Stomach (tissue), 9 donors: Measurements from ENCODE around the gene NATD1. TPM values are rescaled to one million over a fixed set of nuclear protein-coding genes. Genes with fewer than 3 reads are reported as not detected.
A peak's percentile ranks its signal among the peaks of the same experiment; 100 is the strongest.

Experiments
- DNase-seq, 2 donors: peaks; one replicate each; pipeline versions ENCODE4 v3.0.0 to v3.0.0-alpha.2; 2013 to 2019
- H3K27ac ChIP-seq, 5 donors: fragments of 200-600 bp in 4 of 5; sonication (generic) in 4 of 5; one replicate each; pipeline ENCODE4 v1.5.1; 2013 to 2019; ENCODE audit warnings: mild to moderate bottlenecking in 1 of 5, moderate library complexity in 1 of 5
- H3K27me3 ChIP-seq, 3 donors: fragments of 200-600 bp; sonication (generic); one replicate each; pipeline ENCODE4 v1.5.1; 2017 to 2019; ENCODE audit warnings: mixed run types in 1 of 3
- H3K36me3 ChIP-seq, 4 donors: fragments of 200-600 bp; sonication (generic); 1 replicate in 3 of 4; 2 replicates in 1 of 4; pipeline ENCODE4 v1.5.1; 2016 to 2019
- H3K4me1 ChIP-seq, 4 donors: fragments of 200-600 bp; sonication (generic); one replicate each; pipeline ENCODE4 v1.5.1; 2016 to 2019
- H3K4me3 ChIP-seq, 4 donors: fragments of 200-600 bp; sonication (generic) in 3 of 4; one replicate each; pipeline ENCODE4 v1.5.1; 2016 to 2019; ENCODE audit warnings: mild to moderate bottlenecking in 1 of 4
- H3K9me3 ChIP-seq, 4 donors: fragments of 200-600 bp; sonication (generic); one replicate each; pipeline ENCODE4 v1.5.1; 2016 to 2019
- CTCF ChIP-seq, 7 experiments: fragments of 450-650 bp in 4 of 7; fragments of 200-600 bp in 3 of 7; sonication (generic) in 3 of 7; IDR thresholded peaks; one replicate each; pipeline ENCODE4 v1.5.1; 2016 to 2019; ENCODE audit warnings: antibody characterized with exemption in 7 of 7, control low read depth in 2 of 7, mild to moderate bottlenecking in 1 of 7
- EP300 ChIP-seq: sonication (generic); formaldehyde crosslinking; IDR thresholded peaks from one replicate; pipeline ENCODE4 v1.6.1; 2017; ENCODE audit warnings: antibody characterized with exemption
- POLR2A ChIP-seq, 4 donors: fragments of 450-650 bp; IDR thresholded peaks; one replicate each; pipeline ENCODE4 v1.6.1; 2016; ENCODE audit warnings: antibody characterized with exemption in 4 of 4, control low read depth in 2 of 4, mild to moderate bottlenecking in 1 of 4, moderate library complexity in 1 of 4
- POLR2AphosphoS5 ChIP-seq, 3 donors: sonication (generic); formaldehyde crosslinking; IDR thresholded peaks; one replicate each; pipeline ENCODE4 v1.6.1; 2016; ENCODE audit warnings: antibody characterized with exemption in 3 of 3
- WGBS, 5 donors: extraction: QIAGEN DNeasy Blood & Tissue Kit in 3 of 5; methylation state at CpG; one replicate each; pipeline versions ENCODE4 v1.1.5 to v1.1.7; 2013 to 2018; 5-methylcytosine and 5-hydroxymethylcytosine counted together
- intact Hi-C: fragments of 100-400 bp; cut with DNase I; formaldehyde crosslinking; loops from one replicate; pipeline ENCODE4 v1.15.1; 2023; ENCODE audit warnings: low total_unique reads
- polyA plus RNA-seq, 3 donors: library from polyadenylated mRNA; stranded (reverse); fragments of 200-250 nt; gene quantifications; one replicate each; pipeline ENCODE4 v1.2.3, GENCODE V29; 2013
- total RNA-seq, 5 donors: library from RNA; depleted of rRNA; stranded (reverse); fragments of >200 nt; gene quantifications; one replicate each; pipeline versions ENCODE4 v1.1.0 to v1.2.3, GENCODE V29; 2014 to 2016
- donor health status: healthy with polysubstance abuse.
- donor health status: Bipolar disorder and iron deficiency.
- donor health status: healthy.

The NATD1 gene
- total and polyA plus RNA-seq, 8 donors: 2.2 to 9.0 (median 4.3) TPM

DNA sequence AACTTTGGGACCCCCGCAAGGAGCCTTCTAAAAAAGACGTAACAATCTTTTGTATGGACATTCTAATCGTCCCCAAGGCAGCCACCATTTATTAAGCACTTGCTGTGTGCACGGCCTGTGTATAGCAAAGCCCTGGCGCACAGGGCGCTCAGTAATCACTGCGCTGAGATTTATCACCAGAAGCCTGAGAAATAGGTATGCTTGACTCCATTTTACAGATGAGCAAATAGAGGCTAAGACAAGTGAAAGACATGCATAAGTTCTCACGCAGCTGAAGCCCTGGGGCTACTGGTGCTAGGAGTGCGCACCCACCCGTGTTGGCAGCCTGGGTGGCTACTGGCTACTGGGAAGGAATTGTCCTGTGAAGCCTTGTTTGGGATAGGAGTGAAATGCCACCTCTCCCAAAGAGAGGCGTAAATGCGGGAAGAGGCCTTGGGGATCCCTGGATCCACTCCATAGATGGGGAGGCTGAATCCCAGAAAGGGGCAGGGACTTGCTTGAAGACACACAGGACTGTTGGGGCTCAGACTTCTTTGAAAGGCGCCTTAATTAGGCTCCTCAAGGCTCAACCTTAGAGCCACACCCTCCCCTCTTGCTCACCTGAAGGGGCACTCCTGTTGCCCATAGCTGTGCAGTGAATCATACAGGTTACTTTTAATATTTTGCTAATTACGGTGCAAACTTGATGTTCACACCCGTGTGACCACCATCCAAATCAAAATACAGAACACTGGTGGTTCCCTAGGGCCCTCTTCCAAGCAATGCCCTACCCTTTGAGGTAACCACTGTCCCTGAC, 634 bp upstream of the NATD1 start:
- TF ChIP-seq POLR2A (IDR thresholded peaks at IDR 0.05) (no peak), CTCF (IDR thresholded peaks at IDR 0.05) (peak in 1 of 7 experiments; percentile 2)
- Histone ChIP-seq H3K36me3 (no peaks in the 10 kb centered on the region), H3K27ac (peak overlapping the region; percentile 67 to 85 (median 76)), H3K4me1 (peaks cover 19 to 47% (median 36%) of the 10 kb centered on the region in 4 donors), H3K4me3 (peak overlapping the region; percentile 70 to 85 (median 72)), H3K9me3 (no peaks in the 10 kb centered on the region), H3K27me3 (no peaks in the 10 kb centered on the region)
- intact Hi-C loops: no loop called here
- no peak for DNase-seq
- WGBS, 5 donors: 30 to 54% (median 35%) methylated on average over 13 to 15 of the region's 15 CpGs

- WGBS, 5 donors: 16 to 35% (median 21%) methylated on average over 5 to 12 of the region's 12 CpGs
- TF ChIP-seq POLR2A (IDR thresholded peaks at IDR 0.05) (no peak), POLR2AphosphoS5 (IDR thresholded peaks at IDR 0.05) (no peak), CTCF (IDR thresholded peaks at IDR 0.05) (no peak), EP300 (no peak)
- peaks cover 0 to 4% (median 2%) of the 10 kb centered on the region in 4 donors for H3K36me3 ChIP-seq
- peak overlapping the region; percentile 70 to 85 (median 72) for H3K4me3 ChIP-seq
- H3K27ac ChIP-seq: peak overlapping the region in 4 of 5 donors; percentile 64 to 85 (median 80)
- H3K4me1 ChIP-seq: peaks cover 19 to 55% (median 36%) of the 10 kb centered on the region in 4 donors
- intact Hi-C loops: no loop called here
- H3K9me3 ChIP-seq: no peaks in the 10 kb centered on the region
- no peaks in the 10 kb centered on the region for H3K27me3 ChIP-seq
- no peak for DNase-seq
These were observed 868 bp downstream of the NATD1 start for GRCh38 chr17:21252289-21252795.

DNA sequence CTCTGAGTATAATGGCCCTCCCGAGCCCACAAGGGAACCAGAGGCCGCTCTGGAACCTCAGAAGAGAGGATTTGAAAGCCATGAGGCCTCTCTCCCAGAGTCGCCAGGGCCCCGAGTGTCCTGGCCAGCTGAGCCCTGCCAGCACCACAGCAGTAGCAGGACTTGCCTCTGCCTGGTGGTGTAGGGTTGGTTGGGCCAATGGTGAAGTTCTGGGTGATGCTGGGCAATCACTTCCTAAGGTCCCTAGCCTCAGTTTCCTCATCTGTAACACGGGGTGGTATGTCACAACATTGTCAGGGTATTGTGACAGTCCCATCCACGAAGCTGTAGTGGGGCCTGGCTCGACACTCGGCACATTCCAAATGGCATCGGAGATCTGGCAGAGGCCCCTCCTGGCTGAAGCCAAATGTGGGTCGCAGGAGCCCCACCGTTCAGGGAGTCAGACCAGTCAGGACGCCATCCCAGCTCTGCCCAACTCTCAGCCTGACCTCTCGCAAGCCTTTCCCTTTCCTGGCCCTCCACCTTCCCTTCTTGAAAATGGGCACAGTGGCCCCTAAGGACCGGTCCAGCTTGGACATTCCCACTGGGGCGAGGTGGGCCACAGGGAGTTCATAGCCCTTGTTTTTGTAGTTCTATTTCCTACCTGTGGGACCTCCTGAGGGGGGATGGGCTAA, 1.7 kb downstream of the NATD1 start:
- WGBS, 5 donors: 85 to 89% (median 89%) methylated on average over 10 to 15 of the region's 15 CpGs
- H3K36me3 ChIP-seq: peaks cover 0 to 9% (median 3%) of the 10 kb centered on the region in 4 donors
- intact Hi-C loops: no loop called here
- peak overlapping the region in 1 of 5 donors; percentile 85 for H3K27ac ChIP-seq
- DNase-seq: no peak
- no peaks in the 10 kb centered on the region for H3K9me3 ChIP-seq
- H3K4me1 ChIP-seq: peaks cover 19 to 55% (median 36%) of the 10 kb centered on the region in 4 donors
- H3K4me3 ChIP-seq: peak overlapping the region in 3 of 4 donors; percentile 70 to 85 (median 72)
- TF ChIP-seq CTCF (IDR thresholded peaks at IDR 0.05) (no peak), EP300 (no peak), POLR2A (IDR thresholded peaks at IDR 0.05) (no peak), POLR2AphosphoS5 (IDR thresholded peaks at IDR 0.05) (no peak)
- H3K27me3 ChIP-seq: no peaks in the 10 kb centered on the region

- TF ChIP-seq POLR2AphosphoS5 (IDR thresholded peaks at IDR 0.05): no peak
- TF ChIP-seq EP300: no peak
- peaks cover 19 to 55% (median 36%) of the 10 kb centered on the region in 4 donors for H3K4me1 ChIP-seq
- intact Hi-C loops: no loop called here
- no peaks in the 10 kb centered on the region for H3K27me3 ChIP-seq
- peaks cover 0 to 9% (median 3%) of the 10 kb centered on the region in 4 donors for H3K36me3 ChIP-seq
- no peak overlapping the region for H3K4me3 ChIP-seq
- H3K27ac ChIP-seq: no peak overlapping the region
- WGBS, 5 donors: 46 to 59% (median 49%) methylated on average over 3 to 4 of the region's 4 CpGs
- DNase-seq: no peak
- no peaks in the 10 kb centered on the region for H3K9me3 ChIP-seq
These were observed 2.4 kb downstream of the NATD1 start for GRCh38 chr17:21250854-21251253.
